ENCODE data around the gene TRIOBP.
A peak's percentile ranks its signal among the peaks of the same experiment; 100 is the strongest.

Gene TRIOBP

GRCh38 chr22:37731804-37732471 lies 35.1 kb downstream of the TRIOBP start:
- DNase-seq: no peak

GRCh38 chr22:37732699-37733607 lies 36.1 kb downstream of the TRIOBP start:
- no peak for DNase-seq

- no peak for DNase-seq
Observed at GRCh38 chr22:37733625-37734401, 37.0 kb downstream of the TRIOBP start.

- DNase-seq: no peak
Observed at GRCh38 chr22:37734402-37734700, 37.5 kb downstream of the TRIOBP start.

GRCh38 chr22:37734964-37735451 lies 38.2 kb downstream of the TRIOBP start:
- peak; percentile 18 to 52 for DNase-seq

GRCh38 chr22:37739035-37739434 lies 42.2 kb downstream of the TRIOBP start:
- DNase-seq: no peak

GRCh38 chr22:37739611-37740049 lies 42.8 kb downstream of the TRIOBP start:
- no peak for DNase-seq

GRCh38 chr22:37740455-37741311 lies 43.8 kb downstream of the TRIOBP start:
- DNase-seq: no peak

GRCh38 chr22:37741312-37741795 lies 44.5 kb downstream of the TRIOBP start:
- peak; percentile 74 to 87 for DNase-seq

- DNase-seq: no peak
Observed at GRCh38 chr22:37742376-37743171, 45.7 kb downstream of the TRIOBP start.

- no peak for DNase-seq
Observed at GRCh38 chr22:37744589-37744988, 47.7 kb downstream of the TRIOBP start.

- peak; percentile 58 to 66 for DNase-seq
Observed at GRCh38 chr22:37745548-37746365, 48.9 kb downstream of the TRIOBP start.

GRCh38 chr22:37746366-37747079 lies 49.7 kb downstream of the TRIOBP start:
- peak in 1 of 2 experiments; percentile 63 for DNase-seq

GRCh38 chr22:37747080-37747714 lies 50.3 kb downstream of the TRIOBP start:
- no peak for DNase-seq

GRCh38 chr22:37747715-37748100 lies 50.9 kb downstream of the TRIOBP start:
- no peak for DNase-seq

GRCh38 chr22:37748659-37749058 lies 51.8 kb downstream of the TRIOBP start:
- no peak for DNase-seq

GRCh38 chr22:37749226-37749625 lies 52.4 kb downstream of the TRIOBP start:
- DNase-seq: no peak

GRCh38 chr22:37749831-37750595 lies 53.2 kb downstream of the TRIOBP start:
- DNase-seq: no peak
